GM18511 (cell line): ENCODE measurements around the gene PTPRE.

Experiments
- ATAC-seq: cut with Tn5 transposase; IDR thresholded peaks from one replicate; pipeline ENCODE4 v1.9.1; 2021; ENCODE audit warnings: mild to moderate bottlenecking, moderate library complexity; ENCODE audit not compliant: unreplicated experiment

The PTPRE gene

GRCh38 chr10:127997271-127997670 is 90.4 kb downstream of the PTPRE start:
- ATAC-seq: no peak

GRCh38 chr10:127997937-127998336 is 91.0 kb downstream of the PTPRE start:
- ATAC-seq: no peak

GRCh38 chr10:127998501-127999144 is 91.7 kb downstream of the PTPRE start:
- no peak for ATAC-seq

- no peak for ATAC-seq
These were observed 92.6 kb downstream of the PTPRE start for GRCh38 chr10:127999297-128000129.

- no peak for ATAC-seq
These were observed 93.8 kb downstream of the PTPRE start for GRCh38 chr10:128000471-128001362.

- ATAC-seq: no peak
These were observed 94.5 kb downstream of the PTPRE start for GRCh38 chr10:128001363-128001745.

- ATAC-seq: no peak
These were observed 94.9 kb downstream of the PTPRE start for GRCh38 chr10:128001849-128002248.

GRCh38 chr10:128003521-128003920 is 96.6 kb downstream of the PTPRE start:
- ATAC-seq: no peak

GRCh38 chr10:128005858-128006257 is 99.0 kb downstream of the PTPRE start:
- no peak for ATAC-seq

GRCh38 chr10:128007056-128007455 is 100.2 kb downstream of the PTPRE start:
- no peak for ATAC-seq

- no peak for ATAC-seq
These were observed 101.1 kb downstream of the PTPRE start for GRCh38 chr10:128007971-128008370.

GRCh38 chr10:128008521-128009250 is 101.8 kb downstream of the PTPRE start:
- ATAC-seq: no peak

- ATAC-seq: no peak
These were observed 102.6 kb downstream of the PTPRE start for GRCh38 chr10:128009372-128010126.

- ATAC-seq: peak; percentile 89
These were observed 104.4 kb downstream of the PTPRE start for GRCh38 chr10:128011059-128011979.

GRCh38 chr10:128013626-128014025 is 106.7 kb downstream of the PTPRE start:
- ATAC-seq: no peak

GRCh38 chr10:128014236-128014635 is 107.3 kb downstream of the PTPRE start:
- ATAC-seq: no peak

GRCh38 chr10:128016423-128017060 is 109.6 kb downstream of the PTPRE start:
- no peak for ATAC-seq

- ATAC-seq: no peak
These were observed 110.9 kb downstream of the PTPRE start for GRCh38 chr10:128017822-128018221.
